Activated naive CD8-positive, alpha-beta T cell (primary cell): ENCODE measurements around the gene CSPG4.

Experiments
- H3K27ac Mint-ChIP-seq: one replicate; pipeline ENCODE4 v1.8.0; 2021; ENCODE audit warnings: mixed read lengths
- H3K27me3 Mint-ChIP-seq: one replicate; pipeline ENCODE4 v1.8.0; 2021; ENCODE audit warnings: mixed read lengths
- H3K36me3 Mint-ChIP-seq: one replicate; pipeline ENCODE4 v1.8.0; 2021; ENCODE audit warnings: mixed read lengths
- H3K4me1 Mint-ChIP-seq: one replicate; pipeline ENCODE4 v1.8.0; 2021; ENCODE audit warnings: low read depth, mixed read lengths
- H3K4me3 Mint-ChIP-seq: one replicate; pipeline ENCODE4 v1.8.0; 2021; ENCODE audit warnings: mild to moderate bottlenecking, mixed read lengths
- H3K9me3 Mint-ChIP-seq: one replicate; pipeline ENCODE4 v1.8.0; 2021; ENCODE audit warnings: low read depth, mixed read lengths

Gene CSPG4

GRCh38 chr15:75661756-75662140, 50.9 kb downstream of the CSPG4 start:
- Mint-ChIP-seq H3K4me3 (no peak overlapping the region), H3K9me3 (no peaks in the 10 kb centered on the region), H3K4me1 (no peaks in the 10 kb centered on the region), H3K27me3 (no peaks in the 10 kb centered on the region), H3K27ac (no peak overlapping the region), H3K36me3 (no peaks in the 10 kb centered on the region)

- no peak overlapping the region for H3K27ac Mint-ChIP-seq
- H3K4me3 Mint-ChIP-seq = no peak overlapping the region
- no peaks in the 10 kb centered on the region for H3K36me3 Mint-ChIP-seq
- H3K27me3 Mint-ChIP-seq = no peaks in the 10 kb centered on the region
- no peaks in the 10 kb centered on the region for H3K9me3 Mint-ChIP-seq
- H3K4me1 Mint-ChIP-seq = no peaks in the 10 kb centered on the region
Observed at GRCh38 chr15:75661100-75661755, 51.4 kb downstream of the CSPG4 start.

- H3K9me3 Mint-ChIP-seq = no peaks in the 10 kb centered on the region
- no peaks in the 10 kb centered on the region for H3K27me3 Mint-ChIP-seq
- no peak overlapping the region for H3K27ac Mint-ChIP-seq
- no peak overlapping the region for H3K4me3 Mint-ChIP-seq
- no peaks in the 10 kb centered on the region for H3K36me3 Mint-ChIP-seq
- no peaks in the 10 kb centered on the region for H3K4me1 Mint-ChIP-seq
Observed at GRCh38 chr15:75659928-75660645, 52.6 kb downstream of the CSPG4 start.

- no peak overlapping the region for H3K27ac Mint-ChIP-seq
- no peaks in the 10 kb centered on the region for H3K4me1 Mint-ChIP-seq
- no peaks in the 10 kb centered on the region for H3K27me3 Mint-ChIP-seq
- no peaks in the 10 kb centered on the region for H3K9me3 Mint-ChIP-seq
- no peaks in the 10 kb centered on the region for H3K36me3 Mint-ChIP-seq
- H3K4me3 Mint-ChIP-seq = no peak overlapping the region
Observed at GRCh38 chr15:75659141-75659771, 53.4 kb downstream of the CSPG4 start.

- no peak overlapping the region for H3K27ac Mint-ChIP-seq
Observed at GRCh38 chr15:75656813-75657212, 55.8 kb downstream of the CSPG4 start.

GRCh38 chr15:75656331-75656730, 56.3 kb downstream of the CSPG4 start:
- Mint-ChIP-seq H3K36me3 (no peaks in the 10 kb centered on the region), H3K27me3 (no peaks in the 10 kb centered on the region), H3K27ac (no peak overlapping the region), H3K9me3 (no peaks in the 10 kb centered on the region), H3K4me3 (no peak overlapping the region), H3K4me1 (peaks cover 9% of the 10 kb centered on the region)

More at GRCh38 chr15:75656813-75657212, 55.8 kb downstream of the CSPG4 start:
- Mint-ChIP-seq H3K4me1 (peaks cover 5% of the 10 kb centered on the region), H3K9me3 (no peaks in the 10 kb centered on the region), H3K36me3 (no peaks in the 10 kb centered on the region), H3K27me3 (no peaks in the 10 kb centered on the region), H3K4me3 (no peak overlapping the region)

GRCh38 chr15:75655931-75656330, 56.7 kb downstream of the CSPG4 start:
- H3K9me3 Mint-ChIP-seq = no peaks in the 10 kb centered on the region
- no peaks in the 10 kb centered on the region for H3K36me3 Mint-ChIP-seq
- H3K4me3 Mint-ChIP-seq = no peak overlapping the region
- H3K4me1 Mint-ChIP-seq = peaks cover 13% of the 10 kb centered on the region
- no peak overlapping the region for H3K27ac Mint-ChIP-seq
- no peaks in the 10 kb centered on the region for H3K27me3 Mint-ChIP-seq

- H3K9me3 Mint-ChIP-seq = no peaks in the 10 kb centered on the region
- H3K27me3 Mint-ChIP-seq = no peaks in the 10 kb centered on the region
- no peak overlapping the region for H3K4me3 Mint-ChIP-seq
- peaks cover 15% of the 10 kb centered on the region for H3K4me1 Mint-ChIP-seq
- no peak overlapping the region for H3K27ac Mint-ChIP-seq
- no peaks in the 10 kb centered on the region for H3K36me3 Mint-ChIP-seq
Observed at GRCh38 chr15:75654201-75654907, 58.3 kb downstream of the CSPG4 start.

- no peak overlapping the region for H3K4me3 Mint-ChIP-seq
- H3K27me3 Mint-ChIP-seq = no peaks in the 10 kb centered on the region
- no peaks in the 10 kb centered on the region for H3K9me3 Mint-ChIP-seq
- H3K4me1 Mint-ChIP-seq = peaks cover 15% of the 10 kb centered on the region
- no peak overlapping the region for H3K27ac Mint-ChIP-seq
- no peaks in the 10 kb centered on the region for H3K36me3 Mint-ChIP-seq
Observed at GRCh38 chr15:75653347-75653913, 59.2 kb downstream of the CSPG4 start.

- peak overlapping the region; percentile 15 for H3K4me3 Mint-ChIP-seq
- H3K36me3 Mint-ChIP-seq = no peaks in the 10 kb centered on the region
- H3K4me1 Mint-ChIP-seq = peaks cover 17% of the 10 kb centered on the region
- H3K9me3 Mint-ChIP-seq = no peaks in the 10 kb centered on the region
- no peaks in the 10 kb centered on the region for H3K27me3 Mint-ChIP-seq
- H3K27ac Mint-ChIP-seq = no peak overlapping the region
Observed at GRCh38 chr15:75651810-75652543, 60.7 kb downstream of the CSPG4 start.

- Mint-ChIP-seq H3K27ac (no peak overlapping the region), H3K4me3 (no peak overlapping the region), H3K4me1 (peaks cover 24% of the 10 kb centered on the region), H3K36me3 (no peaks in the 10 kb centered on the region), H3K9me3 (no peaks in the 10 kb centered on the region), H3K27me3 (no peaks in the 10 kb centered on the region)
Observed at GRCh38 chr15:75650908-75651809, 61.5 kb downstream of the CSPG4 start.

- peaks cover 27% of the 10 kb centered on the region for H3K4me1 Mint-ChIP-seq
- peak overlapping the region; percentile 43 for H3K4me3 Mint-ChIP-seq
- H3K9me3 Mint-ChIP-seq = no peaks in the 10 kb centered on the region
- H3K27ac Mint-ChIP-seq = no peak overlapping the region
- no peaks in the 10 kb centered on the region for H3K27me3 Mint-ChIP-seq
- no peaks in the 10 kb centered on the region for H3K36me3 Mint-ChIP-seq
Observed at GRCh38 chr15:75649848-75650247, 62.8 kb downstream of the CSPG4 start.

- Mint-ChIP-seq H3K4me3 (peak overlapping the region; percentile 64), H3K27me3 (no peaks in the 10 kb centered on the region), H3K4me1 (peaks cover 27% of the 10 kb centered on the region), H3K27ac (no peak overlapping the region), H3K9me3 (no peaks in the 10 kb centered on the region), H3K36me3 (no peaks in the 10 kb centered on the region)
Observed at GRCh38 chr15:75649045-75649761, 63.4 kb downstream of the CSPG4 start.
